C4-2B (cell line): ENCODE results near the gene GART.

ENCODE experiments used
- ZFX ChIP-seq: fragments of 450-650 bp; IDR thresholded peaks from 2 replicates; pipeline ENCODE4 v1.6.1; 2017
- TF ChIP-seq, protein P1 (sequence below): fragments of 450-650 bp; conservative IDR thresholded peaks from 2 replicates; pipeline ENCODE4 v1.5.1; 2017; ENCODE audit warnings: mild to moderate bottlenecking

DNA sequence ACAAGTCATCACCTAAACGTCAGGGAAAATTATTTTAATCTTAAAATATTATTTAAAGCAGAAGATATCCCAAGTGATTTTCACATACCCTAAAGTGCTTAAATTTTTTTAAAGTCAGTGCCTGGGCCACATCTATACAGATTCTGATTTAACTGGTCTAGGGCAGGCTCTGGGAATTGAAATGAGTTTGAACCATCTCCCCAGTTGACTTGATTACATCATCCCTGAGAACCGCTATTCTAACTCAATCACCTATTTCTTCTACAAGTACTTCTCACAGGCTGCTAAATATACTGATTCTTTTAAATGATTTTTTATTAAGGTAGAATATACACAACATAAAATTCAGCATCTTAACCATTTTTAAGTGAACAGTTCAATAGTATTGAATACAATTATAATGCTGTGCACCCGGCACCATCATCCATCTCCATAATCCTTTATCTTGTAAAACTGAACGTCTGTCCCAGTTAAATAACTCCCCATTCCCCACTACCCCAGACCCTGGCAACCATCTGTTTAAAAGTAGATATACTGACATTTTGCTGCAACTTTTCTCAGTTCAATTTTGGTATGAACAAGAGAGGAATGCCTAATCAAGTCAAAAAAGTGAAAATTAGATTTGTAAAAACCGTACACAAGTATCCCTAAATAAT lies 19.5 kb downstream of the GART start:
- TF ChIP-seq, protein P1, sequence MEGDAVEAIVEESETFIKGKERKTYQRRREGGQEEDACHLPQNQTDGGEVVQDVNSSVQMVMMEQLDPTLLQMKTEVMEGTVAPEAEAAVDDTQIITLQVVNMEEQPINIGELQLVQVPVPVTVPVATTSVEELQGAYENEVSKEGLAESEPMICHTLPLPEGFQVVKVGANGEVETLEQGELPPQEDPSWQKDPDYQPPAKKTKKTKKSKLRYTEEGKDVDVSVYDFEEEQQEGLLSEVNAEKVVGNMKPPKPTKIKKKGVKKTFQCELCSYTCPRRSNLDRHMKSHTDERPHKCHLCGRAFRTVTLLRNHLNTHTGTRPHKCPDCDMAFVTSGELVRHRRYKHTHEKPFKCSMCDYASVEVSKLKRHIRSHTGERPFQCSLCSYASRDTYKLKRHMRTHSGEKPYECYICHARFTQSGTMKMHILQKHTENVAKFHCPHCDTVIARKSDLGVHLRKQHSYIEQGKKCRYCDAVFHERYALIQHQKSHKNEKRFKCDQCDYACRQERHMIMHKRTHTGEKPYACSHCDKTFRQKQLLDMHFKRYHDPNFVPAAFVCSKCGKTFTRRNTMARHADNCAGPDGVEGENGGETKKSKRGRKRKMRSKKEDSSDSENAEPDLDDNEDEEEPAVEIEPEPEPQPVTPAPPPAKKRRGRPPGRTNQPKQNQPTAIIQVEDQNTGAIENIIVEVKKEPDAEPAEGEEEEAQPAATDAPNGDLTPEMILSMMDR, result no peak
- TF ChIP-seq ZFX, result no peak
